Neuron (in vitro differentiated cells): ENCODE results near the gene SDHD.
A peak's percentile ranks its signal among the peaks of the same experiment; 100 is the strongest.
"Not testable (repeated sequence)": the region's sequence is repeated elsewhere in the genome, so short reads cannot be mapped to it uniquely, and the experiment has no call there.

Source experiments
- H2AFZ ChIP-seq: one replicate; pipeline ENCODE4 v1.6.1; 2013; ENCODE audit warnings: low read depth, mild to moderate bottlenecking, inconsistent platforms, low read length, moderate library complexity
- H3K27me3 ChIP-seq: one replicate; pipeline ENCODE4 v1.6.1; 2013; ENCODE audit warnings: low read length; ENCODE audit not compliant: insufficient read depth
- H3K36me3 ChIP-seq: one replicate; pipeline ENCODE4 v1.6.1; 2013; ENCODE audit warnings: low read length; ENCODE audit not compliant: insufficient read depth
- H3K4me1 ChIP-seq: one replicate; pipeline ENCODE4 v1.6.1; 2013; ENCODE audit warnings: low read length; ENCODE audit not compliant: insufficient read depth
- H3K4me3 ChIP-seq: 2 replicates; pipeline ENCODE4 v1.5.1; 2013; ENCODE audit warnings: mild to moderate bottlenecking, low read length, moderate library complexity
- H3K9me3 ChIP-seq: one replicate; pipeline ENCODE4 v1.6.1; 2013; ENCODE audit warnings: low read length

The SDHD gene

DNA sequence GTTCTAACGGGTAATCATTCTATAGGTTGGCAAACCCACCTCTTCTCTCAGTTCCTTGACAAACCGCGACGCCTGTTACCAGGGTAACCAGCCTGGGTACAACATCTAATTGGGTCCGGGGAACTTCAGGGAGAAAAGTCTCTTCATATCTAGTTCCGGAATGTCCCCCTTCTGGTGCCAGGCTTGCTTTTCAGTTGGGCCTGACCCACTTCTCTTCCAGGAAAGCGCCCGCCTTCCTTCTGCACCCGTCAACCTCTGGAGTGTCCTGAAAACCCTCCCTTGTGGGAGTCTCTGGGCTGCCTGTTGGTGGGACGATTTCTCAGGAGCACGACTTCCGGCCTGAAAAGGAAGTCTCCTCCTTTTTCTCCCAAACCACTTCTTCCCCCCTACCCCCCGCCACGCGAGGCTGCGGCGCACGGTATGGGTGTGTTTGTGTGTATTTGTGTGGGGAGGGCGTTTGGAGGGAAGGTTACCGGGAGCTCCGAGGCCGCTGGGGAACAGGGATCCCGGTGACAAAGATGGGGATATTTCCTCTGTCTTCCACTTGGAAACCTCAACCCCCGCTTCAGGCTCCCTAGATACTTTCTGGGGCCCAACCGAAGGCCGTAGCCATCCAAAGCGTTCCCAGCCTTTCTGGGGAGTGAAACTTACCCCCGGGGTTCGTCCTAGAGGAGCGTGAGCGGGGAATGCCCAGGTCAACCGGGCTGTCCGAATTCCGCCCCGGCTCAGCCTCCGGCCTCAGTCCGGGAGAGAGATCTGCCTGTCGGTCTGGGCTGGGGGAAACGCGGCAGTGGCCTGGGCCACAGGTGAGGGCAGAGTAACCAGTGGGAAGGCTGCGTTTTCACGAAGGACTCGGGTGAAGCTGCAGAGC, 12.5 kb upstream of the SDHD start, which contains the start of the genes NKAPD1 and PIH1D2:
Gene NKAPD1 (plus strand): TSS at position 359 of the 871 bp plus-strand sequence. CDS start 1,276 bp downstream, outside the sequence.
Gene PIH1D2 (minus strand): TSS at position 77 of the 871 bp plus-strand sequence. CDS start 843 bp downstream, outside the sequence.
- peak within 1 kb of the TSS; percentile 86 for H2AFZ ChIP-seq
- peak within 1 kb of the TSS; percentile 95 for H3K4me3 ChIP-seq
- H3K27me3 ChIP-seq = no peaks in the 10 kb centered on the region
- H3K4me1 ChIP-seq = peaks cover 17% of the 10 kb centered on the region
- H3K9me3 ChIP-seq = no peaks in the 10 kb centered on the region
- peaks cover 21% of the 10 kb centered on the region for H3K36me3 ChIP-seq

DNA sequence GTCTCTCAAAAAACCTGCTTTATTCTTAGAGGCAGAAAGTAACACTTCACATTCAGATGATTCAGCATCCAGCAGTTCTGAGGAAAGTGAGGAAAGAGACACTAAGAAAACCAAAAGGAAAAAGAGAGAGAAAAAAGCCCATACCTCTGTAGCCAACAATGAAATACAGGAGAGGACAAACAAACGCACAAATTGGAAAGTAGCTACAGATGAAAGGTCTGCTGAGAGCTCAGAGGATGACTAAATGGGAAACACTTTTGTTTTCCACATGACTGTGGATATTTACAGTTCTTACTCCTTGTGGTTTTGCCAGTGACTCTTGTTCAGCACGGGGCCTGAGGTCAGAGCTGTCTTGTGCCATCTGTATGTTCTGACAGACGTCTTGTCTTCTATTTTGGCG, 3.9 kb upstream of the SDHD start:
- no peaks in the 10 kb centered on the region for H3K9me3 ChIP-seq
- H2AFZ ChIP-seq = no peak overlapping the region
- H3K4me1 ChIP-seq = peaks cover 12% of the 10 kb centered on the region
- peaks cover 62% of the 10 kb centered on the region for H3K36me3 ChIP-seq
- H3K4me3 ChIP-seq = no peak overlapping the region
- H3K27me3 ChIP-seq = no peaks in the 10 kb centered on the region

DNA sequence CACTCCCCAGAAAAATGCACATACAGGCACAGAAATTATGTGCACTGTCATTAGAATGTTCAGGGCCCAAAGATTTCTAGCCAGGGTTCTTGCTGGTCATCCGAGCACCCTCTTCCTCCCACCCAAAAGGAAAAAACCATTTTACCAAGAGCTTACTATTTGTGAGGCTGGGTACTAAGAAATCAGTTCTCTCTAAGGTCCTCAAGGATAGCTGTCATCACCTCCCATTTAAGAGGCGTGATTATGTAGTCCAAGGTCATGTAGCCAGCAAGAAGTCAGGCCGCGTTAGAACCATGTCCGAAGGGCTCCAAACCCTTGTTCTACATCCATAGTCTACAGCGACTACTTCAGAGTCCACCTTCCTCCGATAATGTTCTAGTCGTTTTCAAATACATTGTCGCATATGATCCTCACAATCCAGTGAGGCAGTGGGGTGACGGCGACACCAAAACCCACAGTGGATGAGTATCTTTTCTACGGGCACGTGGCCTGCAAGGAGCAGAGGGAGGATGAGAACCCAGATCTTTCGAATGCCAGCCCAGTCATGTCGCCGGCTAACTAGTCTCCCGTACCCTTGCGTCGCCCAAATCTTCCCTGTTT, 751 bp upstream of the SDHD start:
- Histone ChIP-seq H3K27me3 (no peaks in the 10 kb centered on the region), H3K36me3 (peaks cover 61% of the 10 kb centered on the region), H3K9me3 (no peaks in the 10 kb centered on the region), H3K4me3 (peak overlapping the region; percentile 81), H2AFZ (peak overlapping the region; percentile 20), H3K4me1 (peaks cover 16% of the 10 kb centered on the region)

DNA sequence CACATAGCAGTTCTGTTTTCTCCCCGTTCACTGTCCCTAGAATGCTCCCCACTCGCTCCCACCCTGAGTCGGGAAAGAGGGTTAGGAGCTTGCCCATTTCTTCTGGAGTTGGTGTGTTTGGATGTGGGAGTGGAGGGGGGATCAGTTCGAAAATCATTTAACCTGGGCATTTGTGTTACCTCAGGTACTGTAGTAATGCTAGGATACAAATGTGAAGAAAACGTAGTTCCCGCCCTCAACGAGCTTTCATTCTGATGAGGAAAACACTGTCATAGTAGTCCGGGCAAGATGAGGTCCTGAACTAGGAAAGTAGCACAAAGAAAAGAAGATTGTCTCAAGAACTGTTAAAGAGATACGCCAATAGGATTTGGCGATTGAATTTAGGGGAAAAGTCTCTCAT, 539 bp downstream of the SDHD start:
- no peaks in the 10 kb centered on the region for H3K27me3 ChIP-seq
- peaks cover 63% of the 10 kb centered on the region for H3K36me3 ChIP-seq
- peaks cover 16% of the 10 kb centered on the region for H3K4me1 ChIP-seq
- no peaks in the 10 kb centered on the region for H3K9me3 ChIP-seq
- H2AFZ ChIP-seq = peak overlapping the region; percentile 24
- H3K4me3 ChIP-seq = peak overlapping the region; percentile 81

DNA sequence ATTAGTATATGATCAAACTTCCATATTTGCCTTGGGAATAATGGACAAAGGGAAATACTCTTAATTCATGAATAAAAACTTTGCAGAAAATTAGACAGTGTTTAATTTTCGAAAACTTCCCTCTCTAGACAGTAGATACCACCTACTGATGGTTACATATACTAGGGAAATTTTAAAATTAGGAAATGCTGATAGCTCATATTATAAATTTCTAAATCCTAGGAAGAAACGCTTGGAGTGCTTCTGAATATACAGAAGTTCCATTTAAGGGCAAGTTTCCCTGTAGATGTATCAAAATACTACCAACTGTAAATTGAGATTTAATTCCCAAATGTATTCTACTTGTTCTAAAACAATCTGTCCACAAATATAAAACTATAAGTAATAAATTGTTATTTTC, 8.6 kb downstream of the SDHD start:
- not testable (repeated sequence) for H3K4me1 ChIP-seq, H3K4me3 ChIP-seq, H3K27me3 ChIP-seq, H2AFZ ChIP-seq, H3K9me3 ChIP-seq
- peaks cover 32% of the 10 kb centered on the region for H3K36me3 ChIP-seq

DNA sequence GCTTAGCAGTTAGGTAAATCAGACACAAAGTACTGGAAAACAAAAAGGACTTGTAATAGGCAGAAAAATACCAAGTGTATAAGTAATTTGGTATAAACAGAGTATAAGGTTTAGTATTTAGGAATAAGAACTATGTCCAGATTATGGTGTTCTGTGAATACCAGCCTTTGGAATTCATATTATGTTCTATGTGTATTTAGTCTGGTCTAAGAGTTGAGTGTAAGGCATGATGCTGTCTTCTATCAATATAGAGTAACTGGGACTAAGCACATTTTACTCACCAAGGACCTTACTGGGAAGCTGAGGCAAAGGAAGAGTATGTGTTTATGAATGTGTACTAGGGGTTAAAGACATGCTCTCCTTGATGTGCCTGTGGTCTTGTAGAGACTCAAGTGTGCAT, 9.5 kb downstream of the SDHD start:
- Histone ChIP-seq H3K9me3 (no peaks in the 10 kb centered on the region), H3K36me3 (peaks cover 26% of the 10 kb centered on the region), H2AFZ (no peak overlapping the region), H3K4me1 (no peaks in the 10 kb centered on the region), H3K27me3 (no peaks in the 10 kb centered on the region), H3K4me3 (no peak overlapping the region)

DNA sequence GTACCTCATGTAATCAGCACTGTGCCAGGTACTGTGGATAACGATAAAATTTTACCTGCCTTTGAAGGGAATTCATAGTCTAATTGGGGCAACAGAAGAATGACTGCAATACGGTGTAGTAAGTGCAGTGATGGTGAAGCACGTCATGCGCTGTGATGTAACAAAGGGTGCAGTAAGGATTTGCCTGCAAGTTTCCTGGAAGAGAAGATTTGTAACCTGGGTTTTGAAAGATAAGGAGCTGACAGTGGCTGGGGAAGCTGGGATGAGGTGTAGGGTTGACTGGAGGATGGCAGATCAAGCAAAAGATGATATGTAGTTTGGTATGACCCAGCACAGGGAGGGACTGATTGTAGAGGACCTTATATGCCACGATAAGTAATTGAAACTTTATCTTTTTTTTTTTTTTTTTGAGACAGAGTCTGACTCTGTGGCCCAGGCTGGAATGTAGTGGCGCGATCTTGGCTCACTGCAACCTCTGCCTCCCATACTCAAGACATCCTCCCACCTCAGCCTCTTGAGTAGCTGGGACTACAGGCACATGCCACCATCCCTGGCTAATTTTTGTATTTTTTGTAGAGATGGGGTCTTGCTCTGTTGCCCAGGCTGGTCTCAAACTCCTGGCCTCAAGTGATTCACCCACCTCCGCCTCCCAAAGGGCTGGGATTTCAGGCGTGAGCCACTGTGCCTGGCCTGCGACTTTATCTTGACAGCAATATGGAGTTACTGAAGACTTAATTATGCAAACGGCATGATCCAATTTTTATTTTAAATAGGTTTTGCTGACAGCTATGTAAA, 11.3 kb downstream of the SDHD start:
- Histone ChIP-seq H3K4me3 (no peak overlapping the region), H3K4me1 (no peaks in the 10 kb centered on the region), H3K36me3 (peaks cover 14% of the 10 kb centered on the region), H3K27me3 (no peaks in the 10 kb centered on the region), H3K9me3 (no peaks in the 10 kb centered on the region), H2AFZ (no peak overlapping the region)

DNA sequence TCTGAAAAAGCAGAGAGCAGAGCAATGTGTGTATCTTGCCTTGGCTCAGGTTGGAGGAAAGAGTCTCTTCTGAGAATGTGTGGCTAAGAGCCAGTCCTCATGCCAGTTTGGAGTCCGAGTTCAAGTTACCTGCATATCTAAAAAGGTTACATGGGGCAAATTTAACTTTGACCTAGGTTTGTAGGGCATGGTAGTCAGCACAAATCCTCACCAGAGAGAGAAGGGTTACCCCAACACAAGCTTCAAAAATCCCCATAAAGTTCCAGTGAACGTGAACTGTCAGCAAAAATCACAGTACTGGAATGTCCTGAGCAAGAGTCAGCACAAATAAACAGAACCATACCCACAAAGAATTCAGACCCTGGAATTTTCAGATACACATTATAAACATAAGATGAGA, 13.8 kb downstream of the SDHD start:
- Histone ChIP-seq H3K36me3 (no peaks in the 10 kb centered on the region), H3K27me3 (no peaks in the 10 kb centered on the region), H3K4me1 (no peaks in the 10 kb centered on the region), H3K4me3 (no peak overlapping the region), H3K9me3 (no peaks in the 10 kb centered on the region), H2AFZ (no peak overlapping the region)

DNA sequence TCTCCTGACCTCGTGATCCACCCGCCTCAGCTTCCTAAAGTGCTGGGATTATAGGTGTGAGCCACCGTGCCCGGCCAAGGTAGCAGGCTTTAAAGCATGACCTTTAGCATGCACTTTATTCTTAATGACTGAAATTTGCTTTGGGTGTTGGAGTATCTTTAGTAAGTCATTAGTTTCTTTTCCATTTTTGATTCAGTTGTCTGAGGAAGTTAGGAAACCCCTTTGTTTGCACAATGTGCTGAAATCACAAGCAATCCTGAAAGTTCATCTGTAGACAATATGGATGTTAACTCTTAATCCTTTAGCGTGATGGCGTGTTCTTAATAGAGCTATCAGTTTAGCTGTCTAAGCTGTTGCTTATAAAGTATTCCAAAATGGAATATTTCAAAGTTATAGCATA, 16.8 kb downstream of the SDHD start:
- Histone ChIP-seq H3K4me1 (no peaks in the 10 kb centered on the region), H3K9me3 (no peaks in the 10 kb centered on the region), H3K36me3 (no peaks in the 10 kb centered on the region), H3K27me3 (no peaks in the 10 kb centered on the region), H2AFZ (no peak overlapping the region), H3K4me3 (no peak overlapping the region)

DNA sequence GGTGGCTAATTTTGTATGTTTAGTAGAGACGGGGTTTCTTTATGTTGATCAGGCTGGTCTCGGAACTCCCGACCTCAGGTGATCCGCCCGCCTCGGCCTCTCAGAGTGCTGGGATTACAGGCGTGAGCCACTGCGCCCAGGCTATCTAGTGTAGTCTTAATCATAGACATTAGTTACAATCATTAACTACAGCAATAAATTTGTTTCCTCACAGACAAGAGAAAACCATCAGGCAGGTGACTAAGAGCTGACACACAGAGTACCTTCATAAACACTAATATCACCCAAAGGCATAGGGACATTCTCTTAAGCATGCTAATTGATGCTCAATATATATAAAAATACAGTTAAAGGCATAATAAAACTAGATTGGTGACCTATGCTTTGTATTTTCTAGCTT, 19.4 kb downstream of the SDHD start:
- H3K9me3 ChIP-seq = no peaks in the 10 kb centered on the region
- H2AFZ ChIP-seq = no peak overlapping the region
- H3K4me3 ChIP-seq = no peak overlapping the region
- H3K36me3 ChIP-seq = no peaks in the 10 kb centered on the region
- no peaks in the 10 kb centered on the region for H3K27me3 ChIP-seq
- no peaks in the 10 kb centered on the region for H3K4me1 ChIP-seq

DNA sequence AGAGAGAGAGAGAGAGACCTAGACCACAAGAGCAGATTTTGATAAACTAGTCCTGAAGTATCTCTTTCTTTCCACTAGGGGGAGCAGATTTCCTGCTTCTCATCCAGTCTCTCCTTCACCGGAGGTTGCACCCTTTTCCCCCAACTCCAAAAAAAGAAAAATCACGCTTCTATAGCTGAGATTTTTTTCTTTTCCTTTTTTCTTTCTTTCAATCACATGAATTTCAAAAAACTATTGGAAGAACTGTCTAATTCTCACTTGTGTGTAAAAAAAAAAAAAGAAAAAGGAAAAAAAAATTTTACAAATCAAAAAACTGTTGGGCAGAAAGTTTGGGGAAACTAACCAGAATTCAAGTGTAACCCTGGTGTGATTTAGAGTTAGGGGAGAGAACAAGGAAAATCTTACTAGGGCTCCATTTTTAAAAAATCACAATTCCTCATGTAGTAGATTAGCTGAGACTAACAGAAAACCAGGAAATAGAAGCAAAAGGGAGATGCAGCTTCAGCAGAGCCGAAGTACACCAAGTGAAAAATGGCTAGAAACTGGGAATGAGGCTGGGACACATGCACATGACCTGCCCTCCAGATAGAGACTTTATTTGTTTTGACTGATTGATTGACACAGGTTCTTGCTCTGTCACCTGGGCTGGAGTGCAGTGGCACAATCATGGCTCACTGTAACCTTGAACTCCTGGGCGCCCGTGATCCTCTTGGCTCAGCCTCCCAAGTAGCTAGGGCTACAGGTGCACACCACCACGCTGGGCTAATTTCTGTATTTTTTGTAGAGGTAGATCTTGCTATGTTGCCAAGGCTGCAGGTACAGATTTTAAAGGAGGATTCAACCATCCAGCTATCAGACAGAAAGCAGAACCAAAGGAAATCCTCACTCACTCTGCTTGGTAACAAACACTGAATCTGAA, 27.1 kb downstream of the SDHD start:
- no peaks in the 10 kb centered on the region for H3K27me3 ChIP-seq
- H3K4me1 ChIP-seq = no peaks in the 10 kb centered on the region
- no peaks in the 10 kb centered on the region for H3K9me3 ChIP-seq
- H3K4me3 ChIP-seq = no peak overlapping the region
- H3K36me3 ChIP-seq = no peaks in the 10 kb centered on the region
- H2AFZ ChIP-seq = no peak overlapping the region

DNA sequence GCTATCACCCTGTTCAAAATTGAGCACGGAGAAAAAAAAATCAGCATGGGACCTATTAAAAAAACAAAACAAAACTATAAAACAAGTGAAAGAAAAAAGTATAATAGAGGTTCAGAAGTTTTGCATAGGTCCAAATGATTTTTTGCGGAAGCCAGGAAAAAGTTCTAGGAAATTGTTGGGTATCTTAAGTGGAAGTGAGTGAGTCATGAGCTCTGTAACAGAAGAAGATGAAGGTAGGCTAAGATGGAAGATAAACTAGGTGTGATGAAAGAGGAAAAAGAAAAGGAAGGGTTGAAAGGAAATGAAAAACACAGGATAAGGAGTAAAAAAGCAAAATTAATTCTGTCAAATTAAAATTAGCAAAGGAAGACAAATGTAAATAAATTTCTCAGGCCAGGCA, 27.8 kb downstream of the SDHD start:
- no peak overlapping the region for H2AFZ ChIP-seq
- no peaks in the 10 kb centered on the region for H3K36me3 ChIP-seq
- no peaks in the 10 kb centered on the region for H3K27me3 ChIP-seq
- no peak overlapping the region for H3K4me3 ChIP-seq
- H3K9me3 ChIP-seq = no peaks in the 10 kb centered on the region
- no peaks in the 10 kb centered on the region for H3K4me1 ChIP-seq
